Measurements from ENCODE around the gene CLCA4.

Gene CLCA4

GRCh38 chr1:86616871-86617270, 70.0 kb downstream of the CLCA4 start:
- DNase-seq (ENCODE audit: low read depth, low spot score): no peak

DNA sequence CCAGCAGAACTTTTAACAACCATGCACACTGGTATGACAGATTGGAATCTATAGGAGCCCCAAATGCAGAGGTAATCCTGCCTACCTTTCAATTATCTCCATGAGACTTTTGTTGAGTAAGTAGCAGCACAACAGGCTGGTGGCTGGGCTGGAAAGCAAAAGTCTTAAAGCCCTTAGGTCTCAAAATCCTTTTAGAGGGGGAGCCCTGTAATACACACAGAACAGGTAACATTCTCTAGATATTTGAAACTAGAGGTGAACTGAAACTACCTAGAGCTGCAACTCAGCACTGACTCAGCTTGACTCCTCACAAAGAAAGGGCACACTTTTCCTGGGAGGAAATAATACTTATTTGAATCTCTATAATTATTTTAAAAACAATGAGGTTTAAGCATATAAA, 71.5 kb downstream of the CLCA4 start:
- no peak for DNase-seq (ENCODE audit: low read depth, low spot score)

GRCh38 chr1:86619313-86619712, 72.4 kb downstream of the CLCA4 start:
- DNase-seq (ENCODE audit: low read depth, low spot score): no peak

GRCh38 chr1:86621286-86621685, 74.4 kb downstream of the CLCA4 start:
- DNase-seq (ENCODE audit: low read depth, low spot score): no peak

Data from activated CD4-positive, CD25-positive, alpha-beta regulatory T cell treated with anti-CD3 and anti-CD28 coated beads, Interleukin-2, amount 50 U/mL, for 16 hours (primary cell).